Choroid plexus epithelial cell (primary cell): ENCODE data around the gene SNX6.
"Not testable (repeated sequence)": the region's sequence is repeated elsewhere in the genome, so short reads cannot be mapped to it uniquely, and the experiment has no call there.

Experiments used
- DNase-seq: peaks from one replicate; pipeline ENCODE4 v3.0.0-alpha.2; 2010; ENCODE audit warnings: low read depth
- H3K4me3 ChIP-seq: 2 replicates; pipeline ENCODE4 v1.5.1; 2011; ENCODE audit warnings: low read depth, mild to moderate bottlenecking, control low read depth, low read length, moderate library complexity
- CTCF ChIP-seq: conservative IDR thresholded peaks from 2 replicates; pipeline ENCODE4 v1.5.1; 2011; ENCODE audit warnings: low read depth, mild to moderate bottlenecking, control low read depth, inconsistent platforms, low read length, moderate library complexity

Gene SNX6

GRCh38 chr14:34650786-34651584 is 21.0 kb upstream of the SNX6 start:
- TF ChIP-seq CTCF, result no peak
- peak; percentile 99 for DNase-seq
- H3K4me3 ChIP-seq, result no peak overlapping the region

- not testable (repeated sequence) for H3K4me3 ChIP-seq, DNase-seq
Measured at GRCh38 chr14:34650006-34650405, 20.1 kb upstream of the SNX6 start.

- TF ChIP-seq CTCF, result no peak
- peak; percentile 92 for DNase-seq
- H3K4me3 ChIP-seq, result no peak overlapping the region
Measured at GRCh38 chr14:34649344-34649743, 19.4 kb upstream of the SNX6 start.

- no peak for DNase-seq
- no peak for TF ChIP-seq CTCF
- H3K4me3 ChIP-seq, result no peak overlapping the region
Measured at GRCh38 chr14:34646570-34647255, 16.8 kb upstream of the SNX6 start.

GRCh38 chr14:34643361-34643760 is 13.4 kb upstream of the SNX6 start:
- no peak for TF ChIP-seq CTCF
- no peak for DNase-seq

GRCh38 chr14:34642595-34642994 is 12.6 kb upstream of the SNX6 start:
- TF ChIP-seq CTCF, result no peak
- DNase-seq, result no peak
- no peak overlapping the region for H3K4me3 ChIP-seq

More at GRCh38 chr14:34643361-34643760, 13.4 kb upstream of the SNX6 start:
- no peak overlapping the region for H3K4me3 ChIP-seq

- H3K4me3 ChIP-seq, result no peak overlapping the region
- DNase-seq, result no peak
- no peak for TF ChIP-seq CTCF
Measured at GRCh38 chr14:34640826-34641225, 10.9 kb upstream of the SNX6 start.

- not testable (repeated sequence) for DNase-seq, H3K4me3 ChIP-seq
Measured at GRCh38 chr14:34634360-34634771, 4.4 kb upstream of the SNX6 start.
